HG03103 (cell line): ENCODE measurements around the gene MAGEC3.
"Not testable (repeated sequence)": the region's sequence is repeated elsewhere in the genome, so short reads cannot be mapped to it uniquely, and the experiment has no call there.

Source experiments
- ATAC-seq: cut with Tn5 transposase; IDR thresholded peaks from one replicate; pipeline ENCODE4 v1.9.1; 2021; ENCODE audit warnings: low read depth; ENCODE audit not compliant: unreplicated experiment

Gene MAGEC3

GRCh38 chrX:141838016-141838415 is at the start of gene MAGEC3:
TSS of gene MAGEC3 (plus strand) at chrX:141838316. CDS start at chrX:141838316, 0 bp downstream.
- no peak for ATAC-seq

GRCh38 chrX:141791856-141792255 is 46.3 kb upstream of the MAGEC3 start:
- no peak for ATAC-seq

- no peak for ATAC-seq
These were observed 26.7 kb upstream of the MAGEC3 start for GRCh38 chrX:141811438-141811837.

GRCh38 chrX:141814213-141814857 is 23.8 kb upstream of the MAGEC3 start:
- no peak for ATAC-seq

- ATAC-seq: no peak
These were observed 22.2 kb upstream of the MAGEC3 start for GRCh38 chrX:141815904-141816303.

- ATAC-seq: no peak
These were observed 5.9 kb upstream of the MAGEC3 start for GRCh38 chrX:141832247-141832646.

- no peak for ATAC-seq
These were observed 1.7 kb downstream of the MAGEC3 start for GRCh38 chrX:141839856-141840255.

- ATAC-seq: no peak
These were observed 19.4 kb downstream of the MAGEC3 start for GRCh38 chrX:141857479-141857878.

- no peak for ATAC-seq
These were observed 41.5 kb downstream of the MAGEC3 start for GRCh38 chrX:141879616-141880015.

GRCh38 chrX:141888811-141889210 is 50.7 kb downstream of the MAGEC3 start:
- not testable (repeated sequence) for ATAC-seq

GRCh38 chrX:141894733-141895132 is 56.6 kb downstream of the MAGEC3 start:
- ATAC-seq: no peak

- no peak for ATAC-seq
These were observed 59.6 kb downstream of the MAGEC3 start for GRCh38 chrX:141897690-141898089.

GRCh38 chrX:141902366-141902765 is 64.2 kb downstream of the MAGEC3 start:
- no peak for ATAC-seq

- no peak for ATAC-seq
These were observed 65.5 kb downstream of the MAGEC3 start, which contains the start of gene MAGEC1 for GRCh38 chrX:141903400-141904155. TSS of gene MAGEC1 (plus strand) at chrX:141903894. CDS start at chrX:141905073, 1,179 bp downstream.

GRCh38 chrX:141904262-141904661 is 66.1 kb downstream of the MAGEC3 start:
- ATAC-seq: no peak

- ATAC-seq: no peak
These were observed 79.7 kb downstream of the MAGEC3 start for GRCh38 chrX:141917801-141918200.

- ATAC-seq: no peak
These were observed 86.2 kb downstream of the MAGEC3 start for GRCh38 chrX:141924293-141924692.

GRCh38 chrX:141928432-141928831 is 90.3 kb downstream of the MAGEC3 start:
- ATAC-seq: no peak

- no peak for ATAC-seq
These were observed 96.0 kb downstream of the MAGEC3 start for GRCh38 chrX:141934059-141934641.

- no peak for ATAC-seq
These were observed 97.5 kb downstream of the MAGEC3 start for GRCh38 chrX:141935645-141936044.

- ATAC-seq: no peak
These were observed 98.0 kb downstream of the MAGEC3 start for GRCh38 chrX:141936080-141936479.

GRCh38 chrX:141941234-141941633 is 103.1 kb downstream of the MAGEC3 start:
- no peak for ATAC-seq
